ENCODE data around the gene RAPGEF6. TPM values are rescaled to one million over a fixed set of nuclear protein-coding genes. Genes with fewer than 3 reads are reported as not detected.

RAPGEF6 gene
- polyA plus RNA-seq, 1 donor (not counting 4 experiments of a cell fraction or from before 2014, with no cell fraction given), result 8.7 TPM

DNA sequence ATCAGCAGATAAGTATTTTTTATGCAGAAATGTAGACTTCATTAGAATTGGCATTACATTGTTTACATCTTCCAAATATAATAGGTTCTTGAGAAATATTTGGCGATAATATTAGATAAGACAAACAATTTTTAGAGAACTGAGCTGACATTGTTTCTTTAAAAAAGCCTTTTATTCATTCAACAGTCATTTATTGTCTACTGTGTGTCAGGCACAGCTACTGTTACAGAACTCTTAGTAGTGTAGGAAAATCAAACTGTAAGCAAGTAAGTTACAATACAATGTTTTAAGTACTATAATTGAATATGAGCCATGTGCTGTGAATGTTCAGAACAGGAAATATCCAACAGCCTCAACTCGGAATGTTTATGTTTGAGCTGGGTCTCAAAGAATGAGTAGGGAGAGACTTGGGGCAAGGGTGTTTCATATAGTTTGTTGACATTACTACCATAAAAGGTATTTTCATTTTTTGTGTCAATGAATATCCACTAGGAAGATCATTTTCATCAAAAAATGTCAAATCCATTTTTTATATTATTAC, 257.2 kb downstream of the RAPGEF6 start:
- Histone ChIP-seq H3K36me3 (ENCODE audit: control insufficient read depth in 2 of 2, extremely low read depth in 1 of 2, insufficient read depth in 2 of 2, low read length in 2 of 2) (no peaks in the 10 kb centered on the region), H4K20me1 (ENCODE audit: control insufficient read depth, extremely low read depth, insufficient read depth, low read length) (no peaks in the 10 kb centered on the region), H3K27ac (ENCODE audit: control insufficient read depth, insufficient read depth, low read length) (no peak overlapping the region), H3K79me2 (ENCODE audit: control insufficient read depth, insufficient read depth, low read length) (peaks cover 24% of the 10 kb centered on the region), H3K9me3 (ENCODE audit: control insufficient read depth, low read depth, low read length) (no peaks in the 10 kb centered on the region), H2AFZ (ENCODE audit: control insufficient read depth, low read length) (no peak overlapping the region), H3K27me3 (ENCODE audit: control insufficient read depth, extremely low read depth, insufficient read depth, low read length) (no peaks in the 10 kb centered on the region), H3K4me2 (ENCODE audit: control insufficient read depth, extremely low read depth, insufficient read depth, low read depth, low read length) (no peak overlapping the region), H3K9ac (ENCODE audit: control insufficient read depth, extremely low read depth, insufficient read depth, low read length) (no peak overlapping the region), H3K4me3 (ENCODE audit: control insufficient read depth in 2 of 3, extremely low read depth in 1 of 3, insufficient read depth in 2 of 3, low read depth in 1 of 3, low read length in 3 of 3) (no peak overlapping the region), H3K4me1 (ENCODE audit: control insufficient read depth, extremely low read depth, insufficient read depth, low read length) (no peaks in the 10 kb centered on the region), H3K9me1 (ENCODE audit: control insufficient read depth, extremely low read depth, insufficient read depth, low read length) (peaks cover 3% of the 10 kb centered on the region)
- TF ChIP-seq, protein P1, sequence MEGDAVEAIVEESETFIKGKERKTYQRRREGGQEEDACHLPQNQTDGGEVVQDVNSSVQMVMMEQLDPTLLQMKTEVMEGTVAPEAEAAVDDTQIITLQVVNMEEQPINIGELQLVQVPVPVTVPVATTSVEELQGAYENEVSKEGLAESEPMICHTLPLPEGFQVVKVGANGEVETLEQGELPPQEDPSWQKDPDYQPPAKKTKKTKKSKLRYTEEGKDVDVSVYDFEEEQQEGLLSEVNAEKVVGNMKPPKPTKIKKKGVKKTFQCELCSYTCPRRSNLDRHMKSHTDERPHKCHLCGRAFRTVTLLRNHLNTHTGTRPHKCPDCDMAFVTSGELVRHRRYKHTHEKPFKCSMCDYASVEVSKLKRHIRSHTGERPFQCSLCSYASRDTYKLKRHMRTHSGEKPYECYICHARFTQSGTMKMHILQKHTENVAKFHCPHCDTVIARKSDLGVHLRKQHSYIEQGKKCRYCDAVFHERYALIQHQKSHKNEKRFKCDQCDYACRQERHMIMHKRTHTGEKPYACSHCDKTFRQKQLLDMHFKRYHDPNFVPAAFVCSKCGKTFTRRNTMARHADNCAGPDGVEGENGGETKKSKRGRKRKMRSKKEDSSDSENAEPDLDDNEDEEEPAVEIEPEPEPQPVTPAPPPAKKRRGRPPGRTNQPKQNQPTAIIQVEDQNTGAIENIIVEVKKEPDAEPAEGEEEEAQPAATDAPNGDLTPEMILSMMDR (optimal IDR thresholded peaks at IDR 0.05 in 1 of 3, IDR thresholded peaks at IDR 0.05 in 1 of 3, conservative IDR thresholded peaks at IDR 0.05 in 1 of 3; ENCODE audit: extremely low read depth in 1 of 3, insufficient read depth in 2 of 3, low read length in 3 of 3), result no peak
- TF ChIP-seq EZH2 (IDR thresholded peaks at IDR 0.05; ENCODE audit: low read length), result no peak
- no peak for FAIRE-seq
- no peak for DNase-seq (ENCODE audit: low read depth, low spot score)
- dilution Hi-C loops (cut with MboI; ENCODE audit: extremely low pct_ligation_motif_present, low sequenced_read_pairs), result no loop called here

DNA sequence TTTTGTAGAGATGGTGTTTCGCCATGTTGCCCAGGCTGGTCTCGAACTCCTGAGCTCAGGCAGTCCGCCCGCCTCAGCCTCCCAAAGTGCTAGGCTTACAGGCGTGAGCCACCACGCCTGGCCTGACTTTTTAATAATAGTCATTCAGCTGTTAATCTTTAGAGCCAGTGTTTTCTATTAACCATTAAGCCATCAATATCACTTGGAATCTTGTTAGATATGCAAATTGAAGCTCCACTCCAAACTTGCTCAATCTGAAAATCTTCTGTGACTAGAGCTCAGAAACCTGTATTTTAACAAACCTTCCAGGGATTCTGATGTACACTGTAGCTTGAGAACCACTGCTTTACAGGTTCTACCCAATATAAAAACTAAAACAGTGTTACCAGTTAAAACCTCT, 257.7 kb downstream of the RAPGEF6 start:
- dilution Hi-C loops (cut with MboI; ENCODE audit: extremely low pct_ligation_motif_present, low sequenced_read_pairs), result no loop called here

More for the DNA sequence above, 257.7 kb downstream of the RAPGEF6 start:
- Histone ChIP-seq H3K27me3 (ENCODE audit: control insufficient read depth, extremely low read depth, insufficient read depth, low read length) (no peaks in the 10 kb centered on the region), H3K36me3 (ENCODE audit: control insufficient read depth in 2 of 2, extremely low read depth in 1 of 2, insufficient read depth in 2 of 2, low read length in 2 of 2) (no peaks in the 10 kb centered on the region), H3K79me2 (ENCODE audit: control insufficient read depth, insufficient read depth, low read length) (peaks cover 24% of the 10 kb centered on the region), H3K4me3 (ENCODE audit: control insufficient read depth in 2 of 3, extremely low read depth in 1 of 3, insufficient read depth in 2 of 3, low read depth in 1 of 3, low read length in 3 of 3) (no peak overlapping the region), H3K9me1 (ENCODE audit: control insufficient read depth, extremely low read depth, insufficient read depth, low read length) (peaks cover 3% of the 10 kb centered on the region), H4K20me1 (ENCODE audit: control insufficient read depth, extremely low read depth, insufficient read depth, low read length) (no peaks in the 10 kb centered on the region), H3K9me3 (ENCODE audit: control insufficient read depth, low read depth, low read length) (no peaks in the 10 kb centered on the region), H3K27ac (ENCODE audit: control insufficient read depth, insufficient read depth, low read length) (no peak overlapping the region), H3K4me2 (ENCODE audit: control insufficient read depth, extremely low read depth, insufficient read depth, low read depth, low read length) (no peak overlapping the region), H2AFZ (ENCODE audit: control insufficient read depth, low read length) (no peak overlapping the region), H3K9ac (ENCODE audit: control insufficient read depth, extremely low read depth, insufficient read depth, low read length) (no peak overlapping the region), H3K4me1 (ENCODE audit: control insufficient read depth, extremely low read depth, insufficient read depth, low read length) (no peaks in the 10 kb centered on the region)
- FAIRE-seq, result no peak
- DNase-seq (ENCODE audit: low read depth, low spot score), result no peak
- TF ChIP-seq, protein P1 (optimal IDR thresholded peaks at IDR 0.05 in 1 of 3, IDR thresholded peaks at IDR 0.05 in 1 of 3, conservative IDR thresholded peaks at IDR 0.05 in 1 of 3; ENCODE audit: extremely low read depth in 1 of 3, insufficient read depth in 2 of 3, low read length in 3 of 3), result no peak
- TF ChIP-seq EZH2 (IDR thresholded peaks at IDR 0.05; ENCODE audit: low read length), result no peak

All from keratinocyte (primary cell).